ENCODE data around the gene CUX1. TPM values are rescaled to one million over a fixed set of nuclear protein-coding genes. Genes with fewer than 3 reads are reported as not detected.
"Not testable (repeated sequence)": the region's sequence is repeated elsewhere in the genome, so short reads cannot be mapped to it uniquely, and the experiment has no call there.

Gene CUX1
- total RNA-seq, 1 experiment from 2014 or later, result 36.5 TPM

DNA sequence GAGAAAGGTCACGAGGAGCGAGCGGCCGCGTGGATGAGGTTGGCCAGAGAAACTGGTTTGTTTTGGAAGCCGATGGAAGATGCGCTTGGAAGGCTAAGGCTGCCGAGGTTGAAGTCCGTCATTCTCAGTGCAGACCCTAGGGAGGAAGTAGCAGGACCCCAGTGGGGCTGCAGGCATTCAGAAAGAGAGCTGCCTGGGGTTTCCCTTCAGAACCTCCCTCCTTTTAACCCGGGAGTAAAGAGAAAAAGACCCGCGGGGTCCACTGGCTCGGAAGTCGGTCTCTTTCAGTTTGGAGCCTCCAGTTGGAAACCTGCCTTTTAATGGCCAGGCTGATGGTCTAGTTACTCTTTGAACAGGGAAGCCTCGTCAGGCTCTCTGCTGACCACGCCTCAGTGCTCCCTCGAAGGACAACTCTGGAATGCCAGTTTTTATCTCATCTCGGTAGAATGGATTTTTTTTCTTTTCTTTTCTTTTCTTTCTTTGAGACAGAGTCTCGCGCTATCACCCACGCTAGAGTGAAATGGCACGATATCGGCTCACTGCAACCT is 188.6 kb downstream of the CUX1 start:
- DNase-seq (ENCODE audit: low spot score), result no peak

DNA sequence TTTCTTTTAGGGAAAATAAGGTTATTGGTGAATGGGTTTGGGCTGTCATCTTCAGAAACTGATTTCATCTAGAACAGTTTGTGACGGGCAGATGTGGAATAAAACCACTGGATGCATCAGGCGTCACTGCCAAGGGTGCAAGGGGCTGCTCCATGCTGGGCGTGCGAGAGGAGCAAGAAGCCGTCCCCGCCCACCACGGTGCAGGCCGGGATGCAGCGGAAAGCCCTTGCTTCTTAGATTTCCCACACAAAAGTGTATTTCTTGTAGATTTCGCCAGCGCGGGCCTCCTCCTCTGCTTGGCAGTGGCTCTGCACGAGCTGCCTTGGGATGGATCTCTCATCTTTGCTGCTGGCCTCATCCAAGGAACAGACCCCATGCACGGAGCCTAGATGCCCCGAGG is 189.3 kb downstream of the CUX1 start:
- no peak for DNase-seq (ENCODE audit: low spot score)

DNA sequence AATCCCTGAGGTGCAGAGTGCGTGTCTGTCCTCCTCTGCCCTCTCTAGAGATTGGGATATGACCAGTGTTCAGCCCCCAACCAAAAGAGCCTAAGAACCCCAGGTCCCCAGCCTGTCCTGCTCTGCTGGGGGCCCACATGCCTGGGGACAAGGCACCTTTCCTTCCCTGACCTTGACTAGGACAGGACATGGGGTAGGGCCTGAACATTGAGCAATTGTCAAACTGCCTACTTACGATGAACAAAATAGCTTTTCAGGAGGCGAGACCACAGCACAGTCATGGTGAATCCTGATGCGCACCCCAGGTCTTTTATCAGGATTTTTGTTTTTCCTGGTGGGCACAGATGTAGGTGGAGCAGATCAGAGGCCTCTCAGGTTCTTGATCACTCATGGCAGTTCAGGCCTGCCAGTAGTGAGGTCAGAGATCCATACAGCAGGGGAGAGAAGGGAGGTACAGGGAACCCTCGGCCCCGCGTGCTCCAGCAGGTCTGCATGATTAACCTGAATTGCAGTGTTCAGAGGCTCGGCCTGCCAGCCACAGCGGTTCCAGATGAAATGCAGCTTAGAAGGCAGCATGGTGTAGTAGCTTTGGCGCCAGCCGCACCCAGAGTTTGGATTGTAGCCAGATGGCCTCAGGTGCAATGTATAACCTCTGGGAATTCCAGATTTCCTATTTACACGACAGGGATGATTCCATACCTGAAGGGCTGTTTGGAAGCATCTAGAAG is 191.3 kb downstream of the CUX1 start:
- DNase-seq (ENCODE audit: low spot score), result no peak

DNA sequence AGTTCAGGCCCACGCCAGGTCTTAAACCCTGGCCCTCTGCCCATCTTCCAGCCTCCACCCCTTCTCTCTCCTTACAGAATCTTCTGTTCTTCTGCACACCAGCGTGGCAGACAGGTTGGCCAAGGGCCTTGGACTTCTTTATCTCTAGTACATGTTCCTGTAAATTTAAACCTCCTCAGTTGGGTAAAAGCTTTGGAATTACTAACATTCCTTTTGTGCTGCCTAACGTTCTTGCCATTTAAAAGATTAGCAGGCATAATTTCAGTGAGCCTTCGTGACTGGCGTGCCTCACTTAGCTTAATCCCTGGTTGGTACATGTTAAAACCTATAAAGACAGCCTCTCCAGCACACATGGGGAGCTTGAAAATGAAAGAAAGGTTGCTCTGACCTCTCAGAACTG is 192.2 kb downstream of the CUX1 start:
- DNase-seq (ENCODE audit: low spot score), result no peak

DNA sequence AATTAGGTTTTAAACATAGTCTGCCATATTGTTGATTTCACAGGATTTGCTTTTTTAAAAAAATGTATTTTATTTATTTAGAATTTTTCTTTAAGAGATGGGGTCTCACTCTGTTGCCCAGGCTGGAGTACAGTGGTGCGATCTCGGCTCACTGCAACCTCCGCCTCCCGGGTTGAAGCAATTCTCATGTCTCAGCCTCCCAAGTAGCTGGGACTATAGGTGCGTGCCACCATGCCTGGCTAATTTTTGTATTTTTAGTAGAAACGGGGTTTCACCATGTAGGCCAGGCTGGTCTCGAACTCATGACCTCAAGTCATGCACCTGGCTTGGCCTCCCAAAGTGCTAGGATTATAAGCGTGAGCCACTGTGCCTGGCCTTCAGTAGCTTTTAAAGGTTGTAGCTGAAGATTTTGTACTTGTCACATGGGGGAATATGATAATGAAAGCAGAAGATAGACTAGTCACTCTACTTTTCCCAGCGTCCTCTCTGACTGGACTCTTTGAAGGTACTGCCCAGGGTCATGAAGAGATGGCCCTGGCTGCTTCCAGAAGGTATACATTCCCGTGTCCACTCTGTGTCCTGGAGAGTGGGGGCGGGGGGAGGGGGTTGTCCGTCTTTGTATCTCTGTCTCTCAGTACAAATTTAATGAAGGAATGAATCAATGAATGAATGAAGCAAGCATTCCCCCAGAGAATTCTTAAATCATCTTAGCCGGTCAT is 194.8 kb downstream of the CUX1 start:
- DNase-seq (ENCODE audit: low spot score), result not testable (repeated sequence)

DNA sequence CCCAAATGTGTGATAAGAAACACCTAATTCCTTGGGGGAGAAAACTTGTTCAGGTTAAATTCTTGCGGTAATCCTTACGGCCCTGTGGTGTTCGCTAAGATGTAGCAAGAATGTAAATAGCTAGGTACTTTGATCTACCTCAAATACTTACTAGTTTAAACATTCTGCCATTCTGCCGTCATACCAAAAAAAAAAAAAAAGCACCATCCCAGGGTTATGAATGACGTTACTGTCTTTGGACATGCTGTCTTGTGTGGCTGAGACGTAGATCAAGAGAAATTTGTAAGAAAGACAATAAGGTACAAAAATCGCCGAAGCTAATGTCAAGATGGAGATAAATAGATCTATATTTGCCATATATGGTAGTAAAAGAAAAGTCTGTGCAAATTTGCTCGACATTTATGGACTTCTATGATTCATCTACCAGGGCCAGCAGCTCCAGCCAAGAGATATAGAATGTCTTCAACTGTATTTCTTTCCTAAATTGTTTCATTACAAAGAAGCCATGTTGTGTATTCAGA is 195.6 kb downstream of the CUX1 start:
- peak; percentile 15 for DNase-seq (ENCODE audit: low spot score)

DNA sequence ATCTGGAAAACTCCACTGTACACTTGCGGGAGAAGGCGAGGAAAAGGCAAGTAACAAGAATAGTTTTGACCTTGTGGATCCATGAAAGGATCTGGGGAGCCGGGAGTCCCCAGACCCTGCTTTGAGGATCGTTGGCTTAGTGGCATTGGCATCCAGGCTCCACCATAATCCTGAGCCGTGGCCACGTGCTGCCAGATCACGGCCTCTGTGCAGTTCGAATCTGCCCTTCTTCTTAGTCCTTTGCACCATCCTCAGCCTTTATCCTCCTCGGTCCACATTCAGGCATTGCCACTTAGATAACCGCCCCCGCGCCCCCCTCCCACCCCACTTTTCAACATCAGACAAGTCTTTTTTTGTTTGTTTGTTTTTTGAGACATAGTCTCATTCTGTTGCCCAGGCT is 201.4 kb downstream of the CUX1 start:
- DNase-seq (ENCODE audit: low spot score), result no peak

DNA sequence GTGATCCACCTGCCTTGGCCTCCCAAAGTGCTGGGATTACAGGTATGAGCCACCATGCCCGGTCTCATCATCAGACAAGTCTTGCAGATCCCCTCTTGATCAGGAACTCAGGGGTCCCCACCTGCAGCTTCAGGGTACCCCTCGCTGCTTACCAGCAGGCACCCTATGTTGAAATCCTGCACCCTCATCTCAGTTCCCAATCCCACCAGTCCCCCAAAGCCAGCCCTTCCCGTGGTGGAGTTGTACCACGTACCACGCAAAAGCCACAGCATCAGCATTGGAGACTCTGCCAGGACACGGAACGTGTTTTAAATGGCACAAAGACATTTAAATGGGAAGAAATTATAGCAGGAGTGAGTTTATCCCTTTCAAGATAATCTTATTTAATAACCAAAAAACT is 202.0 kb downstream of the CUX1 start:
- DNase-seq (ENCODE audit: low spot score), result no peak

DNA sequence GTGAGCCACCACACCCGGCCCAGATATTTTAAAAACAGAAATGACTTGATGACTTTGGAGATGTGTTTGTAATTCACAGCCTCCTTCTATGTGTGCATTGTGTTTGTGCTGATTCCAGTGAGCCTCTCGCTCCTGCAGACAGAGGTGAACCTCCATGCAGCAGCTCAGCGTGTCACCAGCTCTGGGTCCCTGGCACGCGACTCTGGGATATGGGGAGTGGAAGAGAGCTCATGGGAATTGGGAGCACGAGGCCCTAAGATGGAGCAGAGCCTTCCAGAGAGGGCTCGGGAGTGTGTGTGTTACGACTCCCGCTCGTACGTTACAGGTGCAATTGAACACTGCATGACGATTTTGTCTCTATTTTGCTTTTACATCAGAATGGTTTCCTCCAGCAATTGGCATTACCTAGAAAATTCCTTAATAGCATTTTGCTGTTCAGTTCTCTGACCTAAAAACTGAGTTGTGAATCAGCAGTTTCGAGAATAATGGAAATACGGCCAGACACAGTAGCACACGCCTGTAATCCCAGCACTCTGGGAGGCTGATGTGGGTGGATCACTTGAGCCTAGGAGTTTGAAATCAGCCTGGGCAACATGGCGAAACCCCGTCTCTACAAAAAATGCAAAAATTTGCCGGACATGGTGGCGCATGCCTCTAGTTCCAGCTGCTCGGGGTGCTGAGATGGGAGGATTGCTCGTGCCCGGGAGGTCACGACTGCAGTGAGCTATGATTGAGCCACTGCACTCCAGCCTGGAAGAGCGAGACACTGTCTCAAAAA is 204.6 kb downstream of the CUX1 start:
- no peak for DNase-seq (ENCODE audit: low spot score)

DNA sequence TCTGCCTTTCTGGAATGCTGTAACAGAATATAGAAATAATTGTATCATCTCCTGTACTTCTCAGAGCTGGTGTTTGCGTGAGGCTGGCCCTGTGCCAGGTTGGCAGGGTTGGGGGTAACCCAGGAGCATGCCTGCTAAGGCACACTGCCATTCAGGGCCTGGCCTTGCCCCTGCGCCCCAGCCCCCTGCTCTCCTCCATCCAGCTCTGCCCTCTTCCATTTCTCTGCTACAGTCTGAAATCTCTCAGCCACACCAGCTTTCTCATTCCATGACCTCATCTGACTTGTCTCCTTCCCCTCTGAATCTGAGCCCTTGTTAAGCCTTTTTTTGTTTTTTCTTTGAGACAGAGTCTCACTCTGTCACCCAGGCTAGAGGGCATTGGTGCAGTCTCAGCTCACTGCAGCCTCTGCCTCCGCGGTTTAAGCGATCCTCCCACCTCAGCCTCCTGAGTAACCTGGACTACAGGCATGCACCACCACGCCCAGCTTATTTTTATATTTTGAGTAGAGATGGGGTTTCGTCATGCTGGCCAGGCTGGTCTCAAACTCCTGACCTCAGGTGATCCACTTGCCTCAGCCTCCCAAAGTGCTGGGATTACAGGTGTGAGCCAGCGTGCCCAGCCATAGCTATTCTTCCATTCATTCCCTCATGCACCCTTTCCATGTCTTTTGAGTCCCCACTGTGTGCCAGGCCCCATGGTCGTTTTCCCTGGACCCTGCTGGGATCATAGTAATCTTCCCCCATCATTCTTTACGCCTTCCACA is 206.8 kb downstream of the CUX1 start:
- DNase-seq (ENCODE audit: low spot score), result no peak

DNA sequence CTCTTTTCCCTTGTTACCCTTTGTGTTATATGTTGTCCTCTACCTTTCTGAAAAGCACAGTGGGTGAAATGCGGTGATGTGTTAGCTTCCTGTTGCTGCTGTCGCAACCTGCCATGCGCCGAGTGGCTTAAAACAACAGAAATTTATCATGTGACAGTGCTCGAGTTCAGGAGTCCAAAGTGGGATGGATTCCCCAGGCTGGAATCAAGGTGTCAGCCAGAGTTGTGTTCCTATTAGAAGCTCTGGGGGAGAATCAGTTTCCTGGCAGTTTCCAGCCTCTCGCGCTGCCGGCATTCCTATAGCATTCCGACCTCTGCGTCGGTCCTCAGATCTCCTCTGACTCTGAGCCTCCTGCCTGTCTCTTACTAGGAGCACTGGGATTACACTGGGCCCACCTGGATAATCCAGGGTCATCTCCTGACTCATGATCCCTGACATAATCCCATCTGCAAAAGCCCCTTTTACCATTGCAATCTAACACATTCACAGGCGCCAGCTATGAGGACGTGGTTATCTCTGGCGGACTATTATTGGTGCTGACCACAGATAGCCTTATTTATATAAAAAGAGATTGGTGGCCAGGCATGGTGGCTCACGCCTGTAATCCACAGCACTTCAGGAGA is 207.5 kb downstream of the CUX1 start:
- DNase-seq (ENCODE audit: low spot score), result no peak

DNA sequence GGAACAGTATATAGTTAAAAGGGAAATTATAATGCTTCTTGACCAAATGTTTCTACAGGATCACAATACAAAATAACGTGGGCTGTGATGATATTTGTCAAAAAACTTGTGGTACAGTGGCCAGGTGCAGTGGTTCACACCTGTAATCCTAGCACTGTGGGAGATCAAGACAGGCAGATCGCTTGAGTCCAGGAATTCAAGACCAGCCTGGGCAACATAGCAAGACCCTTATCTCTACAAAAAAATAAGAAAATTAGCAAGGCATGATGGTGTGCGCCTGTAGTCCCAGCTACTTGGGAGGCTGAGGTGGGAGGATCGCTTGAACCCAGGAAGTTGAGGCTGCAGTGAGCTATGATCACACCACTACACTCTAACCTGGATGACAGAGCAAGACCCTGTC is 208.4 kb downstream of the CUX1 start:
- DNase-seq (ENCODE audit: low spot score), result not testable (repeated sequence)

DNA sequence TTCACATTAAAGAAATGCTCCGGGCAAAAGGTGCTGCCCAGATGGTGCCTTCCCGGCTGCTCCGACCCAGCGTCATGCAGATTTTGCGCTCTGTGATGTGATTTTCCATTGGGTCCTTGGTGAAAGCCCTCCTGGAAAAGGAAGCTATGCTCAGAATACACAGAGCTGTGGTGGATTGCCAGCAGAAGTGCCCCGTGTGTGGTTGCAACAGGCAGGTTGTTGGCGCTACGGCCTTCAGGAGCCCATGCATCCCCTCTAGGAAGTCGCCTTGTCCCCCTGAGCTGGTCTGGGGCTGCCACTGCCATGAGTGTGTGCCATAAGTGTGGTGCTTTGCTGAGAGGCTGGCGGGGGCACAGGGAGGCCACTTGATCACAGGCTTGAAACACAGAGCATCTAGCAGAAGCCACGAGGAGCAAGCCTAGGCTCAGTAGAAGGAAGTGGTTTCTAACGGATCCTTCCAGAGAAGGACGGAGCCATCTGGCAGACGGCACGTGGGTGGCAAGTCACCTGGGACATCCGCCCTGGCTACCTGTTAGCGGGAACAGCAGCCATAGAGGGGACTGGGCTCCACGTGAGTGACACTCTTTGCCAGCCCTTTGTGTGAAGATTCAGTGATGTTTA is 210.9 kb downstream of the CUX1 start:
- DNase-seq (ENCODE audit: low spot score), result no peak

DNA sequence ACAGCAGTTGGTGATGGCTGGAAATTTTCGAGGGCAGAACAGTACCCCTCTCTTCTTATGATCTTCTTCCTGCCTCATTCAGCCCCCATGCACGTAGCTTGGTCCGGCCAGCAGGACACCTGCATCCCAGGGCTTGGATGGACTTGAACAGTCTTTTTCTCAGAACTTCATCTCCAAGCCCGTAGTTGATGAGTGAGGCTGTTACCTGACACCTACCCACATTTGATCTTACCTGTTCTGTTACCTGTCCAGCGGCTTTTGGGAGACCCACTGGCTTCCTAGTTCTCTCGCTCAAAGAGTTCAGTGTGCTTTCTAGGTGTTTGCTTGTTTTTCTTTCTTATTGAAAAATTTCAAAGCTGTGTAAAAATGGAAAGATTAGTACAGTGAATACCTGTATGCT is 212.2 kb downstream of the CUX1 start:
- DNase-seq (ENCODE audit: low spot score), result no peak

DNA sequence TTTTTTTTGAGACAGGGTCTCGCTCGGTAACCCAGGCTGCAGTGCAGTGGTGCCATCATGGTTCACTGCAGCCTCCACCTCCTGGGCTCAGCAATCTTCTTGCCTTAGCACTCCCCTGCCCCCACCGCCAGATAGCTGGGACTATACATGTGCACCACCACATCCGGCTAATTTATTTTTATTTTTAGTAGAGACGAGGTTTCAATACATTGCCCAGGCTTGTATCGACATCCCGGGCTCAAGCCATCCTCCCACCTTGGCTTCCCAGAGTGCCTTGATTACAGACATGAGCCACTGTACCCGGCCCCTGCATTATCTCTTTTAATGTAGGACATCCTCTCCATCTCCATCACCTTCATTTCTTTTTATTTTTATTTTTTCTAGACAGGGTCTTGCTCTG is 213.3 kb downstream of the CUX1 start:
- DNase-seq (ENCODE audit: low spot score), result no peak

DNA sequence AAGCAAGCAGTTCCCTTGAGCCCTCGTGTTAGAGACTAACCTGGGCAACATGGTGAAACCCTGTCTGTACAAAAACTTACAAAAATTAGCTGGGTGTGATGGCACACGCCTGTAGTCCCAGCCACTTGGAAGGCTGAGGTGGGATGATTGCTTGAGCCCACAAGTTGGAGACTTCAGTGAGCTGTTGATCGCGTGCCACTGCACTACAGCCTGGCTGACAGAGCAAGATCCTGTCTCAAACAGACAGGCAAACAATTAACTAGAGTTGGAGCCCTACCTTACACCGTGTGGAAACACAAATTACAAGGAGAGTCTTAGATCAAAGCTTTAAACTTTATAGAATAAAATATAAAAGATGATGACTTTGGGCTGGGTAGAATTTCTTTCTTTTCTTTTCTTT is 219.5 kb downstream of the CUX1 start:
- DNase-seq (ENCODE audit: low spot score), result no peak

DNA sequence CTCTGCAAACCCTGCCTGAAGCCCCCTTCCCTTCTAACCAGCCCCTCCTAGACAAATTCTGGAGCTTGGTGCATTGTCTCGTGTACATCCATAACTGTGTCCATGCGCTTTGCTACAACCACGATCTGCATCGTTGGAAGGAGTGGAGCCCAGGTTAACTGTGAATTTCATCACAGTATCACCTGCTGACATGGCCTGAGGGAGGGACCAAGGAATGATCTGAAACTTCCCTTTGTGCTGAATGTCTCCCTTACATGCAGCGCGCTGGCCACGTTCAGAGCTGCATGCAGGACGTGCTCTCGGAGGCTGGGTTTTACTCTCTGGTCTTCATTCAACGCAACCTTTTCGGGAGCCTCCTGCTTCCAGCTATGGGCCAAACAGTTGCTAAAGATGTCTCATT is 222.3 kb downstream of the CUX1 start:
- DNase-seq (ENCODE audit: low spot score), result no peak

DNA sequence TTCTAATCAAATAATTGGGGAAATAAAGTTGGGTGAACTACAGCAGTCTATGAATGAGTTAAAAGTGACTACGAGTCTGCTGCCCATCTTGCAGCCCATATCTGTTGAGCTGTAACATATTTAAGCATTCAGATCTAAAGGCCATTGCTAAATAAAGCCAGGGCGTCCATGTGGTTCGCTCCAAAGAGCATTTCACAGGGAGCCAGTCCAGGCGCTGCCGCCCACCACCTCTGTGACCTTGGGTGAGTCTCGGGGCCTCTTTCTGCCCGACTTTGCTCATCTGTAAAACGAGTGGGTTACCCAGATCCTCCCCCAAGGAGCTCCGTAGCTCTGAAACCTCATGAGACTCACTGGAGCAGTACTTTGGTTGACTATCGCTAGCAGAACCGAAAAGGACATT is 223.1 kb downstream of the CUX1 start:
- DNase-seq (ENCODE audit: low spot score), result no peak

DNA sequence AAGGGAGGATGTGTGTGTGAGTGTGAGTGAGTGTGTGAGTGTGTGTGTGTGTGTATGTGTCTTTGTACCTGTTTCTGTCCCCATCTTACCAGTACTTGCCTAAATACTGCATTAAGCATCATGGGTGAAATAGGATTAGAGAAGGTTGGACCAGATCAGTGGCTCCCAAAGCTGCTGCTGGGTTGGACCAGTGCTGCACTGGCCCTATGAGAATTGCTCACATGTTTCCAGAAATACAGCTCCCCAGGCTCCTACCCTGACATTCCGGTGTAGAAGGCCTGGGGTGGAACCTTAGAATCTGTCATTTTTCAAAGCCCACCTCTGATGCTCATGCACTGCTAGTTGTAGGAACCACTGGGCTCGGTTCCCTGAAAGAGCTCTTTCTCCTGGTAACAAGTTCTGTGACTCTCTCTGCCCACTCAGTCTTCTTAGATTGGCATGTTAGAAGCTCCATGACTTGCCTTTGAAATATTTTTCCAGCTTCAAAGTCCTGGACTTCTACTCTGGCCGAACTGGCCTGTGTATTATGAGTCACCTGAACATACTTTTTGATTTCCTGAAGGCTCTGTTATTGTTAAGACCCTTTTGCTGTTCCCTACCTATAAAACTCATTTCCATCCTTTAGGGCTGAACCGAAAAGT is 224.7 kb downstream of the CUX1 start:
- DNase-seq (ENCODE audit: low spot score), result peak; percentile 65

DNA sequence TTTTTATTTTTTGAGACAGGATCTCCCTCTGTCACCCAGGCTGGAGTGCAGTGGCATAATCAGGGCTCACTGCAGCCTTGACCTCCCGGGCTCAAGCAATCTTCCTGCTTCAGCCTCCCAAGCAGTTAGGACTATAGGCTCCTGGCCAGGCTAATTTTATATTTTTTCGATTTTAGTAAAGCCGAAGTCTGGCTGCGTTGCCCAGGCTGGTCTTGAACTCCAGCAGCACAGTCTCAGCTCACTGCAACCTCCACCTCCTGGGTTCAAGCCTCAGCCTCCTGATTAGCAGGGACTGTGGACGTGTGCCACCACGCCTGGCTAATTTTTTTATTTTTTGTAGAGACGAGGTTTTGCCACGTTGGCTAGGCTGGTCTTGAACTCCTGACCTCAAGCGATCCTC is 225.4 kb downstream of the CUX1 start:
- DNase-seq (ENCODE audit: low spot score), result not testable (repeated sequence)

Data from A172 (cell line).